Occipital lobe (tissue), 2 donors: Measurements from ENCODE around the gene CTTNBP2NL. TPM values are rescaled to one million over a fixed set of nuclear protein-coding genes. Genes with fewer than 3 reads are reported as not detected.
A peak's percentile ranks its signal among the peaks of the same experiment; 100 is the strongest.
"Not testable (repeated sequence)": the region's sequence is repeated elsewhere in the genome, so short reads cannot be mapped to it uniquely, and the experiment has no call there.

Source experiments
- DNase-seq: peaks from one replicate; lab custom pipeline; 2025; lab: John Stamatoyannopoulos, UW
- total RNA-seq: library from RNA; depleted of rRNA; stranded (reverse); fragments of >200 nt; gene quantifications from one replicate; pipeline ENCODE4 v1.2.3, GENCODE V29; 2014

CTTNBP2NL gene
- total RNA-seq, 1 donor from 2014 or later: 23.9 TPM

DNA sequence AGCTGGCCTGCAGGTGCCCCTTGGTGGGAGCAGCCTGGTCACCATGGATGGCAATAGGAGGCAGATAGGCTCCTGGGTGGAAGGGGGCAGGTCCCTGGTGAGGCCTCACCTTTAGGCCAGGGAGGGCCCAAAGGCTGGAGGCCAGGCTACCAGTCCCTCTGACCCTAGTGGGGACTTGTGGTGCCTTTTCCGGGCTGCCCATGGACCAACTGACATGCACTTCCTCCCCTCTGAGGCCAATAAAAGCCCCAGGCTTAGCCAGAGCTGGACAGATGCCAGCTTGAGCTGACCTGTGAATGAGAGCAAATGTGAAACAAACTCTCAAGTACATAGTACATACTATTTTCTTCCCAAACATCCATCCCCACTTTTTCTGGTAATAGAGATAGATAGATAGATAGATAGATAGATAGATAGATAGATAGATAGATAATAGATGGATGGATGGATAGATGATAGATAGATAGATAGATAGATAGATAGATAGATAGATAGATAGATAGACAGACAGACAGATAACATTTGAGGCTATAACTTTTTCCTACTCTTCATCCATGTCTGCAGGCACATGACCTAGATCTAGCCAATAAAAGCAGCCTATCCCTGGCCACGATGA, 9.2 kb upstream of the CTTNBP2NL start:
- DNase-seq: no peak

DNA sequence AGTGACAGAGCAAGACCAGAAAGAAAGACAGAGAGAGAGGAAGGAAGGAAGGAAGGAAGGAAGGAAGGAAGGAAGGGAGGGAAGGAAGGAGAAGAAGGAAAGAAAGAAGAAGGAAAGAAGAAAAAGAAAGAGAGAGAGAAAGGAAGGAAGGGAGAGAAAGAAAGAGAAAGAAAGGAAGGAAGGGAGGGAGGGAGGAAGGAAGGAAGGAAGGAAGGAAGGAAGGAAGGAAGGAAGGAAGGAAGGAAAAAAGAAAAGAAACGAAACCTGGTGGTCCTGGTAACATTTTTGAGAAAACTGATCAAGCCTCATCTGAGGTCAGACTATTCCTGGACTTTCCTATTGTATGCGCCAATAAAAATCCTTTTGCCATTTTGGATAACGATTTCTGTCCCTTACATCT, 8.2 kb upstream of the CTTNBP2NL start:
- DNase-seq: no peak

DNA sequence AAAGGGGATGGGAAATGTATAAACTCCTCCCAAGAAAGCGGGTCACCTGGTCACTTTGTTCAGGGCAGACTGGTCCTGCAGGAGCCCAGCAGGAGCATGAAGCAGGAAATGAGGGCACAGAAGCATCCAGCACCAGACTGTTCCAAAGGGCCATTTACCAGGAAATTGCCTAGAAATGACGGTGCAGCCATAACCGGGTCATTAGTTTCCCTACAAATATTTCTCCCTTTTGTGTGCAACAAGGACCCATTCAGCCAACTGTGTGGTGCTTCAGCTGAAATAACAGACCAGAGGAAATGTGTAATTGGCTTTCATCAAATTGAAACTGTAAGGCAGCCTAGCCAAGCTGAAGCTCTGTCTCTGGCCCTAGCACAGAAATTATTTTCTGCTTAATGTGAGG, 7.6 kb upstream of the CTTNBP2NL start:
- DNase-seq: no peak

DNA sequence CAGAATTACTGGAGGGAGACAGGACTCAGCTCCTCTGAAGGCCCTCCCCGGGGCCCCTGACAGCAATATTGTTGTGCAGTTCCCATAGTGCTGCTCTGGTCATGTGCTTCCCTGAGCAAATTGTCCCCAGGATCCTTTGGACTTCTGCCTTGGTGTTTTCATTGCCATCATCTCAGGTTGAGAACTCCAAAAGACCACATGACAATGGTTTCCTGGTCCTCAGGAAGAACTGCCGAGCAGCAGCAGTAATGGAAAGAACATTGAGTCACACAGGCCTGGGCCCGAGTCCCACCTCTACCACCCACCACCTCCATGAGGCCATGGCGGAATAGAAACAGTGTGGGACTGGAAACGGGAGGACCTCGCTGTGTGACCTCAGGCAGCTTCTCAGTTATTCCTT, 6.3 kb upstream of the CTTNBP2NL start:
- no peak for DNase-seq

DNA sequence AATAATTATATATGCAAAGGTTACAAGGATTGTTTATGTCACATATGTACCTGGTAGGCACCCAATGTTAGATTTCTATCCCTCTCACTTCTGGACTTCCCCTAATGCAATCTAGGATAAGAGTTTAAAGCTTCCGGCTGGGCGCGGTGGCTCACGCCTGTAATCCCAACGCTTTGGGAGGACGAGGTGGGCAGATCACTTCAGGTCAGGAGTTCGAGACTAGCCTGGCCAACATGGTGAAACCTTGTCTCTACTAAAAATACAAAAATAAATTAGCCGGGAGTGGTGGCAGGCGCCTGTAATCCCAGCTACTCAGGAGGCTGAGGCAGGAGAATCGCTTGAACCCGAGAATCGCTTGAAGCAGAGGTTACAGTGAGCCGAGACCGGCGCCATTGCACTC, 5.7 kb upstream of the CTTNBP2NL start:
- DNase-seq: not testable (repeated sequence)

DNA sequence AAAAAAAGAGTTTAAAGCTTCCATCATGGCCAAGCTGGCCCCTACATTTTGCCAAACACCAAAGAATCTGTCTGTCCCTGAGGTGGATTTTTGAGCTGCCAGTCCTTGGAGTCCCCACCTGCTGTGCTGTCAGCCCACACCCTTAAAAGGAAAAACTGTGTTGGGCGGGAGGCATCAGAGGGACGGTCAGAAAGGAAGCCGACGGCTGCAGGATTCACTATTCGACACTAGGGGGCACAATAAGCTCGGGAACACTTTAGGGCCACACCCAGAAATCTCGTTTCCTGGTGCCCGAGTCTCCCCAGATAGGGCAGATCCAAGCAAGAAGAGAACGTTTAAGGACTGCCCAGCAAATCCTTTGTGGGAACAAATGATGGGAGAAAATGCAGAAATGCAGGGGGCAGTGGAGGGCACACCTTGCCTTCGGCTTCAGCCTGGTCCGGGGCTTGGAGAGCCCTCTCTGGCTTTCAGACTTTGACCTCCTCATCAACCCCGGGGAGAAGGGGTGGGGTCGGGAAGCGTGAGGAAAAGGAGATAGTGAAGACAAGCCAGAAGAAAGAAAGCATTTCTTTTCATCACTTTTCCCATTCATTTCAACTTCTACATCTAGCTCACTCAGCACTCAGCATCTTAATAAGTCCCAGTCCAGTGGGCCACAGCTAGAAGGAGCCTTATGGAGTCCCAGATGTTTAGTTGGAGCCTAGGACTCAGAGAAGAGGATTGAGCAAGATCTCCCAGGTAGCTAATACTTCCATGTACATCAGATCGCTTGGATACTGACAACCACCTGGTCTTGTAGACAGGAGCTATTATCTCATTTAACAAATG, 5.0 kb upstream of the CTTNBP2NL start:
- peak; percentile 80 for DNase-seq

DNA sequence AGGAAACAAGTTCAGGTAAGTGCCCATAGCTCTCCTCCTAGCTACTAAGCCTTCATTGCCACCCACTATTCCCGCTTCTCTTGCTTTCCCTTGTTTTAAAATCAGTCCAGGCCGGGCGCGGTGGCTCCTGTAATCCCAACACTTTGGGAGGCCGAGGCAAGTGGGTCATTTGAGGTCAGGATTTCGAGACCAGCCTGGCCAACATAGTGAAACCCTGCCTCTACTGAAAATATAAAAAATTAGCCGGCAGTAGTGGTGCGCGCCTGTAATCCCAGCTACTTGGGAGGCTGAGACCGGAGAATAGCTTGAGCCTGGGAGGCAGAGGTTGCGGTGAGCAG, 4.4 kb upstream of the CTTNBP2NL start:
- DNase-seq: no peak

DNA sequence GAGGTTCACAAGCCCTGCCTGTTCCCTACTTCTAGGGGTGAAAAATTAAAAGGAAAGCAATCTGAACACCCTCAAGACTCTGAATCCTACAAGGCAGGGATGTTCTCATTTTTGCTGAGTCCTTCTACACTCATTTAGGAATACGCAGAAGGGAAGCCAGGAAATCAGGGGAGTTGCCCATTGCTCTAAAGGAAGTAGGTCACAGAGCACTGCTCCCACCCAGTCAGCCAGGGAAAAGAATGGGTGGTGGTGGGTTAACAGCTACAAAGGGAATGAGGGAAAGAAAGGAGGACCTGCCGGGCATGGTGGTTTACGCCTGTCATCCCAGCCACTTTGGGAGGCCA, 2.4 kb upstream of the CTTNBP2NL start:
- no peak for DNase-seq

DNA sequence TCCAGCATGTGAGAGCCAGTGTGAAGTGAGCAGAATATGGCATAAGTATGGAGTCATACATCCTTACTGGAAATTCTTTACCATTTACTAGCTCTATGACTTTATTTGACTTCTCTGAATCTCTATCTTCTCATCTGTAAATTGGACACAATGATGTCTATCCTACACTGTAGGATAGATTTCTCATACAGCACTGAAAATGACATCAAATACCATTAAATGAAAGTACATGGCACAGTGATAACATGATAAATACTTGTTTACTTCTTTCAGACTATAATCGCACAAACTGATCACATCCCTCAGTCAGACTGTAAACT, 1.3 kb upstream of the CTTNBP2NL start:
- no peak for DNase-seq

DNA sequence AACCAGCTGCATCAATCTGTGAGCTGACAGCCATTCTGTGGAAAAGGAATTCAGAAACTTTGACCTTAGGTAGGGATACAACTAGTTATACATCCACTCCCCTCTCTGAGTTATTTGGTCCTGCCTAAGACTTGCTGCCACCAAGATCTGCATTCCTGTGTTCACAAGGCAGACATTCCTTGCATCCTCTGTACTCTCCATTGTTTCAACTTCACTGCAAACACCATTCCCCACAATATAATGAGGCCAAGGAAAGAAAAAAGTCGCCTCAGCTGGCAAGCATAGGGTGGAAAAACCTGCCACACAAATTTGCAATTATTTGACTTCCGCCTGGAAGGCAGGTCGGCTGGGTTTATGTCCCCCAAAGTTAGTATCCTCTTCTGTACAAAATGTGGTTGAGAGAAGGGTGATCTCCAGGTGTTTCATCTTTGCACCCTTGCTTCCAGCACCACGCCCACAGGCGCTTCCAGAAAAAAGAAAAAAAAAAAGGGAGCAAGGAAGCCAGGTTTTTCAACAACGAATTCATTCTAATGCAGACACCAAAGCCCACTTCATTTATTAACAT, 676 bp upstream of the CTTNBP2NL start:
- no peak for DNase-seq

DNA sequence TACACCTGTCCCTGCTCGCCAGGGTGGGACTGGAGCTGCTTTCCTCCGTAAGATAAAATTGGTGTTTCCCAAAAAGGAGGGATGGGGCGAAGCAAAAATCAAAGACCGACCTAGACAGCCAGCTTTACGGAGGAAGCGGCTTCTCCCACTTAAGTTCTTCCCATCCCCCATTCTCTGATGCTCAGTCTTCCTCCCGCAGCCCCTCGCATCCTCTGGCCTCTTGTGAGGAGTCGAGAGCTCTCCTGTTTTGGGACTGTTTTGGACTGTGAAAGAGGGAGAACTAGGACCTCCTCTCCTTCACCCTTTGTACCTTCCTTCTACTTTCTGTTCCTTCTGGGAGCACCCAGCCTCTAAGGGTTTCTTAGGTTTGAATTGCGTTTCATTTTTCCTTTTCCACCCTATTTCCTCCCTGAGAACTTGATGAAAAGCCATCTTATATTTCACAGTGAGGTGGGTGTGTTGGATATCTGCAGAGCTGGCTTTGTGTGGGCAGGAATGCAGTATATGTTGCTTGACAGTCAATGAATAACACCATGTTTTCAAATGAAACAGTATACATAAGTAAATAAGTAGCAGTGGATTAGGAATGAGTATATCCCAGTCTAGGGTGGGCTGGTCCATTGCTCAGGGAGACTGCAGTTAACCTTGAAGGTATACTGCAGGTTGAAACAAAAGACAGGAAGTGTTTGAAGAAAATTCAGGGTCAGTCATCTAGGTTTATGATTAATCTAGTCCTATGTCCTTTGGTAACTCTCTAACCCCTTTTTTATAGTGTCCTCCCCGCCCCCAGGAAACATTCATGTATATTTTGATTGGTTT, 848 bp downstream of the CTTNBP2NL start:
- no peak for DNase-seq

DNA sequence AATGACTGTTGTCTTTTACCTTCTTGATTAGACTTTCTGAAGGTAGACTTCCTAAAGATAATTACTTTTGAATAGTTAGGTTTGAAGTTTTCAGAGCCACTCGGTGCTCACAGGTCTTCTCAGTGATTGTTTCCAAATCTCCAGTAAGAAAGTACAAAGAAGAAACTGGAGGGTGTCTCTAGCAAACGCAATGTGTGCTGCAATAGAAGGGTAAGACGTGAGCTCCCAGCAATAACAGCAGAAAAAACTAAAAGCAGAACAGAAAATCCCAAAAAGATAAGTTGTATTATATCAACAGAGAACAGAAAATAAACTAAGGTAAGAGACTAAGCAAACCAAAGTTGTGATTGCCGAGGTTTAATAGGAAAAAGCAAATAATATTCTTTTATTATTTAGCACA, 1.8 kb downstream of the CTTNBP2NL start:
- DNase-seq: no peak

DNA sequence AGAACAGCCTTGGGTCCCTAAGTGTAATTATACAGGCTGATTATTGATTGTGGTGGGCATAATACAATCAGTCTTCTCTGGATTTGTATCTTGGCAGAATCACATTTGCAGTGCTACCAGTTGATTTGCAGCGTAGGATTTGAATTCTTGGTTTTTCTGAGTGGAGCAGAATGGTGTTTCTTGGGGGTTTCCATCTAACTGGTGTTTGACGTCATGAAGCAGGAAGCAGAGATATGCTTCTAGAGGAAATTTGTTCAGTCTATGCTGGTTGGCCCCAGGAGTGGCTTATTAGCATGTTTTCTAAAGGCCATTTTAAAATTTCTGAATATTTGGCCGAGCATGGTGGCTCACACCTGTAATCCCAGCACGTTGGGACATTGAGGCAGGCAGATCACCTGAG, 3.4 kb downstream of the CTTNBP2NL start:
- no peak for DNase-seq

DNA sequence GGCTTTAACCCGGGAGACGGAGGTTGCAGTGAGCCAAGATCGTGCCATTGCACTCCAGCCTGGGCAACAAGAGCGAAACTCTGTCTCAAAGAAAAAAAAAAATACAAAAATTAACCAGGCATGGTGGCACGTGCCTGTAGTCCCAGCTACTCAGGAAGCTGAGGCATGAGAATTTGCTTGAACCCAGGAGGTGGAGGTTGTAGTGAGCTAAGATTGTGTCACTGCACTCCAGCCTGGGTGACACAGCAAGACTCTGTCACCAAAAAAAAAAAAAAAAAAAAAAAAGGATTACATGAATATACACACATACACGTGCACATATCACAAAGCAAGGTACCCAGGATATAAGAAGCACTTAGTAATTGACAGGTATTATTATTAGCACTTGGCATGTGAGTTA, 4.7 kb downstream of the CTTNBP2NL start:
- not testable (repeated sequence) for DNase-seq

DNA sequence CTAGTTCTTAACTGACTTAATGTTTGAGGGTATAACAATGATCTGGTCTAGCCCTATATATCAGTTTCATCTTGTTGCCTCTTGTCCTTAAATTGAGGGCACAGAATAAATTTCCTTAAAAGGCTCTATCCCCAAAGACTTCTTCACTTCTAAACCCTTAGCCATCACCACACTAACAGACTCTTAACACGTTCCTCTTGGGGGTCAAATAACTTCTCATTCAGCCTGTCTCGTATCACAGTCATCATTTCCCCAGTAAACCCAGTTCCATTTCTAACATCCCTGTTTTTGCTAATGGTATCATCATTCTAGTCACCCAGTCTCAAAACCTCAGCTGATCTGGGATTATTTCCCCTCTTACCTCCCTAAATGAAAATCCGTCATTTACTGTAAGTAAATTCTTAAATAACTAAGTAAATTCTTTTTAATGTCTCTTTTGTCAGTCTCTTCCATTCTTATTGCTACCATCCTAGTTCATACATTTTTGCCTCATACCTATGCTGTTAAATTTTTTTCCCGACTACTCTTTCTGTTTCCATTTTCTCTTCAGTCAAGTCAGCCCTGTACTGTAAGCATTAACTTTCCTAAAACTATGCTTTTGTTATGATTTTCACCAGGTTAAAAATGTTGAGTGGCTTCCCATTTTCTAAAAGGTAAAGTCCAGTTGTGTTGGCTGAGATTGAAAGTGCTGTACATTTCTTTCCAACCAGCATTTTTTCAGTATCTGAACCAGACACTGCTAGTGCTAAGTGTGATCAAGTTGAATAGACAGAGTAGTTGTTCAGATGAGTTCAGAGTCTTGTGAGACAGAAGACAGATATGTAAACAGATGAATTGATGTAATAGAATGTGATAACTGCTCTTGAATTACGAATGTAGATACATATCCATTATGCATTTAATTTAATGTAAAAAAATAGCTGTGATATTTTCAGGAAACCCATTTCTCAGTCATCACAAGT, 6.9 kb downstream of the CTTNBP2NL start:
- DNase-seq: no peak

DNA sequence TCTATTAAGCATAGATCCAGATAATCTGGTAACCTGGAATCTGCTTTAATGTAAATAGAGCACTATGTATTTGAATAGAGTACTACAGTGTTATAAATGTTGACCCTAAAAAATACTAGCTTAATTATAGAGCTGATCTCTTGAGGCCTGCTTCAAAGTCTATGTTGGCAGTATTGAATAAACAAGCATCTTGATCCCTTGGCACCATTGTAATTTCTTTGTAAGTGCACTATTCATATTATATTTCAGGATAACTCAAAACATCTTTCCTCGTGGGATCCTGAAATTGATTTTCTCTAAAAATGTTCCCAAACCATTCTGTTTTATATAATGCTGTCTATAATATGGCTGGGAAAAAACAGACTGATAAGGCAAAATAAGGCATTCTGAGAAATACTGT, 10.8 kb downstream of the CTTNBP2NL start:
- no peak for DNase-seq

DNA sequence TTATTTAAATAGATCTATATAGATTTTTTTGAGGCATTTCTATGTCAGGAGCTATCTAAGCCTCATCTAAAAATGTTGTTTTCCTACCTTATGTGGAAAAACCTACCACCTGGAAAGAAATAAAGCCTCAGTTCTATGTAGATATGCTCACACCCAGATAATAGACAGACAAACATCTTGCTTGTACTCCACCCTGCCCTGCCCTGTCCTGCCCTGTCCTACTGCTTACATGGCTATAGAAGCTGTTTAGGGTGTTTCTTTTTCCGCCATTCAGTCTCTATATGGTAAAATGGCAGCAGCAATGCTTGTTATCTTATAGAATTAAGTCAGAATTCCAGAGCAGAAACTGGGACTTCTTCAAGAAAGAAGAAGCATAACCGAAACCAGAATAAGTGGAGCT, 13.4 kb downstream of the CTTNBP2NL start:
- DNase-seq: no peak

DNA sequence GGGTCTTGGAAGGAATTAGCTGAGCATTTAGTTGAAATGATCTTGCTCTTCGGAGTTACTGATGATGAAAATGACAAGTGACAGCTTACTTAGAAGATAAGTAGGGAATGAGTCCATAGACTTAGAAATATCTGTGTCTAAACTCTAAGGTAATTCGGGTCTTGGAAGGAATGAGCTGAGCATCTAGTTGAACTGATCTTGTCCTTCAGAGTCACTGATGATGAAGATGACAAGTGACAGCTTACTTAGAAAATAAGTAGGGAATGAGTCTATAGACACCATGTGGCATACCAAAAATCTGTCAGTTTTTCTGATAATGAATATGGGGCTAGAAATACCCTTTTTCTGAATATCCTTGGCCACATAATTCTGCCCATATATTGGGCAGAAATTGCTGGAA, 14.7 kb downstream of the CTTNBP2NL start:
- no peak for DNase-seq

DNA sequence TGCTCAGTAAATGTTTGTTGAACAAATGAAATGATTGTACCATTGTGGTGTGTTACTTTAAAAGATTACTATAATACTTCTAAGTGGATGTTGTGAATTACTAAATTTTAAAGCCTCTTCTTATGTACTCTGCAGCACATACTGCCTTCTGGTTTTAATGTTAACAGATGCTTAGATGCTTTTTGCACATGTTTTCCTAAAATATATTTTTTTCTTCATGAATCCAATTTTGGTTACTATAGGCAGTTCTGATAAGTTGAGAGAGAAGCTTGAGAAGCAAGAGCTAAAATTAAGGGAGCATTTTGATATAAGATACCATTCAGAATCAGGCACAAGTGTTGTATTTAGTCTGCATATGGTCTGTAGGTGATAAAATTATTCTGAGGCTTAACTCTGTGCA, 21.3 kb downstream of the CTTNBP2NL start:
- DNase-seq: no peak

DNA sequence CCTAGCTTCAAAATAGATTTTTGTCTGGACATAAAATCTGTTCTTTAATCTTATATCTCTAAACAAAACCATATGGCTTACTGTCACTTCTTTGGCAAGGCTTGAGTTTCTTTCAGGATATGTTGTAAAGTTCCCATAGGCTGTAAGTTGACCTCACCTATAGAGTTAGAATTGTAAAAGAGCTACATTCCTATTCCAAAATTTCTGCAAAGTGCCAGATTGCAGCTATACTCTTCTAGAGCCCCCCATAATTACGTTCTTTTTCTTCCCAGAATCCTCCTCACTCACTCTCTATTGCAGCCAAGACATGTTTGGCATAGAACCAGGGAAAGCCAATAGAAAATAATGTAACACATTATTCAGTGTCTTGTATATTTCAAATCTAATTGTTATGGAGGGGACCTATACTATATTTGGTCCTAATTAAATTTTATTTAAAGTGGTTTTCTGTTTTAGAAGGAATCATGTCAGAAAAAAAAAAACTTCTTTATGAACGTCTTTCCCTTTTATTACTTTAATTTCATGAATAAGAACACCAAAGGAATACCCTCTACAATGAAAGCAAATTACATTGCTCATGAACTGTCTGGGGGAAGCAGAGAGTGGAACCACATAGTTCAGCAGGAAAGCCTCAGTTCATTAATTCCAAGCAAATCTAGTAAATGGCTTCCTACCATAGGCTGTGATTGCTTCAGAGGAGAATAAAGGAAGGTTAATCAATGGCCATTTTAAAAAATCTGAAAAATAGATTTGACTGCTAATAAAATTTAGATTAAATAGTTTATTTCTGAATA, 22.3 kb downstream of the CTTNBP2NL start:
- DNase-seq: no peak

DNA sequence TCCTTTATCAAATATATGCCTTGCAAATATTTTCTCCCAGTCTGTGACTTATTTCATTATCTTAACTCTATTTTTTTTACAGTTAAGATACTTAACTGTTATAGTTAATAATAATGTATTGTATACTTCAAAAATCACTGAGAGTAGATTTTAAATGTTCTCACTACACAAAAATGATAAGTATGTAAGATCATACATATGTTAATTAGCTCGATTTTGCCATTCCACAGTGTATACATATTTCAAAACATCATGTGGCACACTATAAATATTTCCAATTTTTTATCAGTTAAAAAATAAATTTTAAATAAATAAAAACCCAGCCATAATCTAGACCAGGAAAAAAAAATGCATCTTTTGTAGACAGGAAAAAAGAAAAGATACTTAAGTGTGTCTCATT, 27.2 kb downstream of the CTTNBP2NL start:
- no peak for DNase-seq
